ENCODE results near the gene VSIG2. TPM values are rescaled to one million over a fixed set of nuclear protein-coding genes. Genes with fewer than 3 reads are reported as not detected.

VSIG2 gene
- total and polyA plus RNA-seq, 2 donors (not counting 1 experiment from before 2014, with no cell fraction given) = not detected

DNA sequence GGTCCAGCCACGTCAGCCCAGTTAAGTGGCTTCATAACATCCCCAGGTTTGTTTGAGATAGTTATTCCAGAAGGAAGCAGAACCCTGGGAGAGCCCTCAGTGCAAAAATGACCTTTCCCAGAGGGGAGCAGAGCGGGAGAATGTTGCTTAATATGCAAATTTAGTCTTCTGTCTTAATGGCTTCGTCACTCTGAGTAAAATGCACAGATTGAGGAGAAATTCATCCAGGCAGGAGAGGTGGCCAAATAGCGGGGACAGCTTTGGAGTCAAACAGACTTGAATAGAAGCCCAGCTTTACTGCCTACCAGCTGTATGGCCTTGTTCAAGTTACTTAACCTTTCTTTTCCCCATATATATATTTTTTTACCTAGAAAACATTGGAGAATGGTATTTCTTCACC lies 24.6 kb downstream of the VSIG2 start:
- TF ChIP-seq CTCF (conservative IDR thresholded peaks at IDR 0.05 in 1 of 2, IDR thresholded peaks at IDR 0.05 in 1 of 2; ENCODE audit: low read depth in 1 of 2, low read length in 2 of 2) (no peak), EZH2 (IDR thresholded peaks at IDR 0.05; ENCODE audit: low read length, missing control alignments) (no peak)
- Histone ChIP-seq H3K9ac (ENCODE audit: insufficient read depth, low read length) (no peak overlapping the region), H3K27ac (ENCODE audit: insufficient read depth, low read length) (no peak overlapping the region)

GRCh38 chr11:124725719-124726105 lies 26.3 kb downstream of the VSIG2 start:
- peaks cover 3% of the 10 kb centered on the region for H3K4me1 ChIP-seq (ENCODE audit: control insufficient read depth, extremely low read depth, insufficient read depth, low read length)
- no peak overlapping the region for H3K9ac ChIP-seq (ENCODE audit: insufficient read depth, low read length)
- H3K36me3 ChIP-seq (ENCODE audit: control insufficient read depth, insufficient read depth, low read length) = no peaks in the 10 kb centered on the region
- no peak overlapping the region for H2AFZ ChIP-seq (ENCODE audit: low read length)
- peak; percentile 34 to 59 for DNase-seq (ENCODE audit: low read depth in 2 of 2)
- H3K9me3 ChIP-seq (ENCODE audit: control insufficient read depth, insufficient read depth, low read depth, low read length) = no peaks in the 10 kb centered on the region
- no peaks in the 10 kb centered on the region for H4K20me1 ChIP-seq (ENCODE audit: control insufficient read depth, extremely low read depth, insufficient read depth, low read length)
- no peak for TF ChIP-seq EZH2 (IDR thresholded peaks at IDR 0.05; ENCODE audit: low read length, missing control alignments)
- TF ChIP-seq CTCF (conservative IDR thresholded peaks at IDR 0.05 in 1 of 2, IDR thresholded peaks at IDR 0.05 in 1 of 2; ENCODE audit: low read depth in 1 of 2, low read length in 2 of 2) = no peak
- H3K4me2 ChIP-seq (ENCODE audit: extremely low read depth, insufficient read depth, low read length) = peak overlapping the region; percentile 1
- no peak overlapping the region for H3K27ac ChIP-seq (ENCODE audit: insufficient read depth, low read length)
- no peaks in the 10 kb centered on the region for H3K79me2 ChIP-seq (ENCODE audit: control insufficient read depth, insufficient read depth, low read length)
- H3K4me3 ChIP-seq (replicated peaks in 1 of 4; ENCODE audit: control extremely low read depth in 1 of 4, insufficient read depth in 1 of 4, low read depth in 3 of 4, low read length in 4 of 4) = no peak overlapping the region
- peaks cover 33% of the 10 kb centered on the region for H3K27me3 ChIP-seq (ENCODE audit: control insufficient read depth, insufficient read depth, low read length)

More for the DNA sequence above, 24.6 kb downstream of the VSIG2 start:
- H3K4me3 ChIP-seq (replicated peaks in 1 of 4; ENCODE audit: control extremely low read depth in 1 of 4, insufficient read depth in 1 of 4, low read depth in 3 of 4, low read length in 4 of 4) = no peak overlapping the region
- DNase-seq (ENCODE audit: low read depth in 2 of 2) = no peak
- H3K9me3 ChIP-seq (ENCODE audit: control insufficient read depth, insufficient read depth, low read depth, low read length) = no peaks in the 10 kb centered on the region
- no peaks in the 10 kb centered on the region for H4K20me1 ChIP-seq (ENCODE audit: control insufficient read depth, extremely low read depth, insufficient read depth, low read length)
- peaks cover 16% of the 10 kb centered on the region for H3K27me3 ChIP-seq (ENCODE audit: control insufficient read depth, insufficient read depth, low read length)
- no peak overlapping the region for H2AFZ ChIP-seq (ENCODE audit: low read length)
- H3K4me1 ChIP-seq (ENCODE audit: control insufficient read depth, extremely low read depth, insufficient read depth, low read length) = peaks cover 3% of the 10 kb centered on the region
- H3K4me2 ChIP-seq (ENCODE audit: extremely low read depth, insufficient read depth, low read length) = no peak overlapping the region
- no peaks in the 10 kb centered on the region for H3K36me3 ChIP-seq (ENCODE audit: control insufficient read depth, insufficient read depth, low read length)
- no peaks in the 10 kb centered on the region for H3K79me2 ChIP-seq (ENCODE audit: control insufficient read depth, insufficient read depth, low read length)

GRCh38 chr11:124724979-124725718 lies 26.9 kb downstream of the VSIG2 start:
- Histone ChIP-seq H3K27ac (ENCODE audit: insufficient read depth, low read length) (no peak overlapping the region), H3K27me3 (ENCODE audit: control insufficient read depth, insufficient read depth, low read length) (peaks cover 38% of the 10 kb centered on the region), H3K36me3 (ENCODE audit: control insufficient read depth, insufficient read depth, low read length) (no peaks in the 10 kb centered on the region), H3K4me3 (replicated peaks in 1 of 4; ENCODE audit: control extremely low read depth in 1 of 4, insufficient read depth in 1 of 4, low read depth in 3 of 4, low read length in 4 of 4) (no peak overlapping the region), H3K79me2 (ENCODE audit: control insufficient read depth, insufficient read depth, low read length) (no peaks in the 10 kb centered on the region), H4K20me1 (ENCODE audit: control insufficient read depth, extremely low read depth, insufficient read depth, low read length) (no peaks in the 10 kb centered on the region), H2AFZ (ENCODE audit: low read length) (no peak overlapping the region), H3K4me2 (ENCODE audit: extremely low read depth, insufficient read depth, low read length) (peak overlapping the region; percentile 1), H3K4me1 (ENCODE audit: control insufficient read depth, extremely low read depth, insufficient read depth, low read length) (peaks cover 3% of the 10 kb centered on the region), H3K9me3 (ENCODE audit: control insufficient read depth, insufficient read depth, low read depth, low read length) (no peaks in the 10 kb centered on the region), H3K9ac (ENCODE audit: insufficient read depth, low read length) (no peak overlapping the region)
- no peak for DNase-seq (ENCODE audit: low read depth in 2 of 2)
- TF ChIP-seq CTCF (conservative IDR thresholded peaks at IDR 0.05 in 1 of 2, IDR thresholded peaks at IDR 0.05 in 1 of 2; ENCODE audit: low read depth in 1 of 2, low read length in 2 of 2) = no peak
- TF ChIP-seq EZH2 (IDR thresholded peaks at IDR 0.05; ENCODE audit: low read length, missing control alignments) = no peak

Measured in fibroblast of lung (primary cell).